Activated CD4-positive, alpha-beta T cell treated with anti-CD3 and anti-CD28 coated beads, Interleukin-2, amount 10 ng/mL, durations not matched to agents 7 days and 5 days (primary cell): Measurements from ENCODE around the gene GPX6. TPM values are rescaled to one million over a fixed set of nuclear protein-coding genes. Genes with fewer than 3 reads are reported as not detected.

ENCODE experiments used
- CTCF ChIA-PET: fragments of 350-600 bp; sonication (Branson Sonifier 250); formaldehyde crosslinking; loops from one replicate; lab custom pipeline; 2021; ENCODE audit warnings: antibody characterized with exemption; lab: Charles Lee
- POLR2A ChIA-PET: fragments of 350-600 bp; sonication (Branson Sonifier 250); formaldehyde crosslinking; loops from one replicate; lab custom pipeline; 2021; ENCODE audit warnings: antibody characterized with exemption; lab: Charles Lee
- DNase-seq: peaks from one replicate; pipeline ENCODE4 v3.0.0-alpha.2; 2020
- H3K27ac Mint-ChIP-seq: one replicate; pipeline ENCODE4 v1.8.0; 2021; ENCODE audit warnings: mild to moderate bottlenecking, moderate library complexity, mixed read lengths
- H3K27me3 Mint-ChIP-seq: one replicate; pipeline ENCODE4 v1.8.0; 2021; ENCODE audit warnings: mixed read lengths
- H3K36me3 Mint-ChIP-seq: one replicate; pipeline ENCODE4 v1.8.0; 2021; ENCODE audit warnings: low read depth, mixed read lengths
- H3K4me1 Mint-ChIP-seq: one replicate; pipeline ENCODE4 v1.8.0; 2021; ENCODE audit warnings: mixed read lengths
- H3K4me3 Mint-ChIP-seq: one replicate; pipeline ENCODE4 v1.8.0; 2021; ENCODE audit warnings: mild to moderate bottlenecking, moderate library complexity, mixed read lengths
- H3K9me3 Mint-ChIP-seq: one replicate; pipeline ENCODE4 v1.8.0; 2021; ENCODE audit warnings: mixed read lengths
- total RNA-seq, 2 experiments: library from RNA; stranded (reverse); gene quantifications; one replicate each; pipeline ENCODE4 v1.2.3, GENCODE V29; 2021

Gene GPX6
- total RNA-seq, 2 experiments from 2014 or later = not detected

DNA sequence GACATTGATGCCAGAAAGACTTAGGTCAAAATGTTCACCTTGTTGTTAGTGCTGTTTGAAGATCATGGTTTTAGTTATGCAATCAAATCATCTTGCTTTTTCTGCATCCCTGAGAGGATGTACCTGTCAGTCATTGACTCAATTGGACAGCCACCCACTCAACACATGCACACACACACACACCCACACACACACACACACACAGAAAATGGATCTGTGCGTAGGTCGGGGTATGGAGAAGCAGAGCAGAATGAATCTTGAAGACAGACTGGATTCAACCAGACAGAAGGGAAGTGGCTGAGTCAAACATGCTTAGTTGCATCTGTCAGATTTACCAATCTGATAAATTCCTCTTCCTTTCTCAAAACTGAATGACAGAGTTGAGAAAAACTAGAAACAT is 53.2 kb downstream of the GPX6 start:
- Mint-ChIP-seq H3K36me3 (no peaks in the 10 kb centered on the region), H3K9me3 (no peaks in the 10 kb centered on the region), H3K4me1 (peaks cover 8% of the 10 kb centered on the region), H3K4me3 (no peak overlapping the region), H3K27ac (no peak overlapping the region), H3K27me3 (peaks cover 61% of the 10 kb centered on the region)
- ChIA-PET POLR2A (no interaction called here), CTCF (no interaction called here)
- DNase-seq = no peak

DNA sequence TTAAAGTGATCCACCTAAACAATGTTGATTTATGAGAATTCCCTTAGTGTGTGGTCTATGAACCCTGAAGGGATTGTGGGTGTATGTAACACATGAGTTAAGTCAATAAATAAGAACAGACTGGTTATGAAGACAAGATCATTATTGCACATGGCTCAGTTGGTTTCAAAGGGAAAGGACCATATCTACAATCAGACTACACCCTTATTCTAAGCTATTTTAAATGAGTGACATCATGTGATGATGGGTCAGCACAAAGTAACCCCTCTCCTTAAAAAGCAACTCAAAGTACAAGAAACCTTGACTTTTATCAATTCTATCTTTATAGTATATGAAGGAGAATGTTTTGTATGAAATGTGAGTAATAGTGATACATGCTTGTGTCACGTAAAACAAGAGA is 57.0 kb downstream of the GPX6 start:
- H3K4me1 Mint-ChIP-seq = peaks cover 8% of the 10 kb centered on the region
- peaks cover 55% of the 10 kb centered on the region for H3K27me3 Mint-ChIP-seq
- H3K9me3 Mint-ChIP-seq = no peaks in the 10 kb centered on the region
- ChIA-PET CTCF (interaction anchor here (0.5 kb wide), 1 partner anchor 350 kb away, joined by 3 read pairs; no protein-coding TSS in a partner anchor), POLR2A (no interaction called here)
- no peak overlapping the region for H3K27ac Mint-ChIP-seq
- H3K36me3 Mint-ChIP-seq = no peaks in the 10 kb centered on the region
- no peak for DNase-seq
- no peak overlapping the region for H3K4me3 Mint-ChIP-seq

Other genes with a start within 250 kb of the GPX6 start
- gene ZSCAN26, start 248.7 kb downstream of the GPX6 start, total RNA-seq = 10 to 100 TPM in 1 of 2 experiments, 1 to 10 TPM in 1; 8.1 to 10.5 TPM
- gene PGBD1, start 234.2 kb downstream of the GPX6 start, total RNA-seq = 1 to 10 TPM; 1.5 to 1.7 TPM
- gene ZSCAN31, start 179.6 kb downstream of the GPX6 start, total RNA-seq = under 1 TPM; 0.37 to 0.56 TPM
- gene ZKSCAN3, start 165.8 kb downstream of the GPX6 start, total RNA-seq = 1 to 10 TPM; 6.2 to 7.0 TPM
- gene ZSCAN12, start 116.0 kb downstream of the GPX6 start, total RNA-seq = 1 to 10 TPM; 7.5 to 8.3 TPM
- 1 to 10 TPM; 1.5 to 1.7 TPM for gene ZSCAN23, start 72.3 kb downstream of the GPX6 start, total RNA-seq
- not detected for gene GPX5, start 10.1 kb upstream of the GPX6 start, total RNA-seq